Activated CD8-positive, alpha-beta T cell treated with anti-CD3 and anti-CD28 coated beads for 36 hours (primary cell): Measurements from ENCODE around the gene PTH1R. TPM values are rescaled to one million over a fixed set of nuclear protein-coding genes. Genes with fewer than 3 reads are reported as not detected.
A peak's percentile ranks its signal among the peaks of the same experiment; 100 is the strongest.
"Not testable (repeated sequence)": the region's sequence is repeated elsewhere in the genome, so short reads cannot be mapped to it uniquely, and the experiment has no call there.

ENCODE experiments used
- ATAC-seq: fragments of 200-7000 bp; cut with Tn5 transposase; one replicate; pipeline ENCODE4 v1.10.0; 2021; ENCODE audit warnings: mild to moderate bottlenecking, moderate library complexity
- CTCF ChIA-PET: fragments of 350-600 bp; sonication (Branson Sonifier 250); formaldehyde crosslinking; loops from one replicate; lab custom pipeline; 2021; ENCODE audit warnings: antibody characterized with exemption; lab: Charles Lee
- POLR2A ChIA-PET: fragments of 350-600 bp; sonication (Branson Sonifier 250); formaldehyde crosslinking; loops from one replicate; lab custom pipeline; 2021; ENCODE audit warnings: antibody characterized with exemption; lab: Charles Lee
- DNase-seq: peaks from one replicate; pipeline ENCODE4 v3.0.0-alpha.2; 2020
- H3K27ac Mint-ChIP-seq: one replicate; pipeline ENCODE4 v1.8.0; 2021; ENCODE audit warnings: mild to moderate bottlenecking, mixed read lengths
- H3K27me3 Mint-ChIP-seq: one replicate; pipeline ENCODE4 v1.8.0; 2021; ENCODE audit warnings: mixed read lengths
- H3K36me3 Mint-ChIP-seq: one replicate; pipeline ENCODE4 v1.8.0; 2021; ENCODE audit warnings: low read depth, mixed read lengths
- H3K4me1 Mint-ChIP-seq: one replicate; pipeline ENCODE4 v1.8.0; 2021; ENCODE audit warnings: low read depth, mixed read lengths
- H3K4me3 Mint-ChIP-seq: one replicate; pipeline ENCODE4 v1.8.0; 2021; ENCODE audit warnings: mild to moderate bottlenecking, moderate library complexity, mixed read lengths
- H3K9me3 Mint-ChIP-seq: one replicate; pipeline ENCODE4 v1.8.0; 2021; ENCODE audit warnings: mixed read lengths
- intact Hi-C: fragments of 100-400 bp; cut with micrococcal nuclease; formaldehyde crosslinking; loops from one replicate; pipeline ENCODE4 v1.10.0; 2022
- total RNA-seq, 2 experiments: library from RNA; stranded (reverse); gene quantifications; one replicate each; pipeline ENCODE4 v1.2.3, GENCODE V29; 2021
- TF ChIP-seq, protein P1 (sequence below): fragments of 200-600 bp; IDR thresholded peaks from one replicate; pipeline ENCODE4 v1.8.0; 2022; ENCODE audit warnings: antibody characterized with exemption, mild to moderate bottlenecking

PTH1R gene
- total RNA-seq, 2 experiments from 2014 or later = not detected

DNA sequence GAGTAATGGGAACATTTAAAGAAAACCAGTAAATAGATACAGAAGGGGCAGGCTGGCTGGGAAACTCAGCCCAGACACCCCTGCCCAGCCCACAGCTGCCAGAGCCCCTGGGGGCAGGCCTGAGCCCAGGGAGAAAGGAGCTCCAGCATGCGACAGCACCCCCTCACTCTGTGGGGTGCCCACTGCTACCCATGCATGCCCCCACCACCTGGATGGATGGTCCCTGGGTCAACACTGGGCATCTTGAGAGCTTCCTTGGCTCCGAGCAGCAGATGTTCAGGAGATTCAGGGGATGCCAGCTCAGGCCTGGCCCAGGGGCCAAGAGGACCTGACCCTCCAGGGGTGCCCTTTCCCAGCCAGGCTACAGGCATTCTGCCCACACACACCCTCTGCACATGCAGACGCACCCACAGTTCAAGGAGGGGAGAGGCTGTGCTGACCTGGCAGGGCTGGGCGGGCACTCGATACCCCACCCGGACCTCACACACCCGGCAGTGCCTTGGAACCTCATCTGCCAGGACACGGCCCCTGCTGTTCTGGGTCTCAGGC, 31.5 kb downstream of the PTH1R start:
- peaks cover 2% of the 10 kb centered on the region for H3K36me3 Mint-ChIP-seq
- DNase-seq (no peak), ATAC-seq (no peak)
- no peaks in the 10 kb centered on the region for H3K27me3 Mint-ChIP-seq
- peaks cover 14% of the 10 kb centered on the region for H3K4me1 Mint-ChIP-seq
- H3K9me3 Mint-ChIP-seq = no peaks in the 10 kb centered on the region
- POLR2A ChIA-PET = interaction anchor here (0.6 to 2.3 kb wide), 7 partner anchors 11 to 213 kb away, joined by 3 to 6 read pairs (median 3); no protein-coding TSS in a partner anchor
- no peak overlapping the region for H3K4me3 Mint-ChIP-seq
- no peak overlapping the region for H3K27ac Mint-ChIP-seq
- intact Hi-C loops = loop anchor here (2.0 kb wide), 1 partner anchor 42 kb away; no protein-coding TSS in a partner anchor
- CTCF ChIA-PET = interaction anchor here (0.6 to 1.8 kb wide), 32 partner anchors 9 to 420 kb away, joined by 3 to 13 read pairs (median 4); partner anchors contain the start of genes PRSS50 and TMIE
- TF ChIP-seq, protein P1, sequence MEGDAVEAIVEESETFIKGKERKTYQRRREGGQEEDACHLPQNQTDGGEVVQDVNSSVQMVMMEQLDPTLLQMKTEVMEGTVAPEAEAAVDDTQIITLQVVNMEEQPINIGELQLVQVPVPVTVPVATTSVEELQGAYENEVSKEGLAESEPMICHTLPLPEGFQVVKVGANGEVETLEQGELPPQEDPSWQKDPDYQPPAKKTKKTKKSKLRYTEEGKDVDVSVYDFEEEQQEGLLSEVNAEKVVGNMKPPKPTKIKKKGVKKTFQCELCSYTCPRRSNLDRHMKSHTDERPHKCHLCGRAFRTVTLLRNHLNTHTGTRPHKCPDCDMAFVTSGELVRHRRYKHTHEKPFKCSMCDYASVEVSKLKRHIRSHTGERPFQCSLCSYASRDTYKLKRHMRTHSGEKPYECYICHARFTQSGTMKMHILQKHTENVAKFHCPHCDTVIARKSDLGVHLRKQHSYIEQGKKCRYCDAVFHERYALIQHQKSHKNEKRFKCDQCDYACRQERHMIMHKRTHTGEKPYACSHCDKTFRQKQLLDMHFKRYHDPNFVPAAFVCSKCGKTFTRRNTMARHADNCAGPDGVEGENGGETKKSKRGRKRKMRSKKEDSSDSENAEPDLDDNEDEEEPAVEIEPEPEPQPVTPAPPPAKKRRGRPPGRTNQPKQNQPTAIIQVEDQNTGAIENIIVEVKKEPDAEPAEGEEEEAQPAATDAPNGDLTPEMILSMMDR = no peak

DNA sequence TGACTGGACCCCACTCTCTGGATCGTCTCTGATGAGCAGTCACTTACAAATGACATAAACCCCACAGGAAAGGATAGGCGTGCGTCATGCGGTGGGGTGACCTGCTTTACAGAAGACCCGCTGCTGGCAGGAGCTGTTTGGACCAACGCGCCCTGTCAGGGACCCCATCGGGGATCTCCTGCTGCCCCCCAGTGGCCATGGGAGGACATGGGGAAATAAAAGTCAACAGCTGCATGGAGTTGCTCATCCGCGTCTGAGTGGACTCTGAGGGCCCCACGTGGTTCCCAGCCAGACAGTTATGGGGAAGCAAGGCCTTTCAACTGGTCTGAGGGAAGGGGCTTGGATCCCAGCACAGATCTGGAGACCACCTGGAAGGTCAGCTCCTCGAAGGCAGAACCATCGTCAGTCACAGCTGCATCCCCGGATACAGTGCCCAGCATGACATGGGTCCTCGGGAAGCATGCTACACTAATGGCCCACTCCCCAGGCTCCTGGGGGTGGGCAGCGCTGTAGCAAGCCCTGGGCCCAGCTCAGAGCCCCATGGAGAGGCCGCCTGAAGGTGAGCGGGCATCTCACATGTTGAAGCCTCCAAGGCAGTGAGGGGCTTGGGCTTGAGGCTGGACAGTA, 32.1 kb downstream of the PTH1R start:
- DNase-seq (peak; percentile 95), ATAC-seq (peak; percentile 96)
- TF ChIP-seq, protein P1 = peak; percentile 81
- POLR2A ChIA-PET = interaction anchor here (0.6 to 2.3 kb wide), 8 partner anchors 9 to 214 kb away, joined by 3 to 6 read pairs (median 3); no protein-coding TSS in a partner anchor
- no peak overlapping the region for H3K4me3 Mint-ChIP-seq
- no peaks in the 10 kb centered on the region for H3K9me3 Mint-ChIP-seq
- H3K36me3 Mint-ChIP-seq = peaks cover 2% of the 10 kb centered on the region
- peaks cover 16% of the 10 kb centered on the region for H3K4me1 Mint-ChIP-seq
- CTCF ChIA-PET = interaction anchor here (0.6 to 1.8 kb wide), 39 partner anchors 10 to 421 kb away, joined by 3 to 13 read pairs (median 4); partner anchors contain the start of genes PRSS50 and TMIE
- no peaks in the 10 kb centered on the region for H3K27me3 Mint-ChIP-seq
- no peak overlapping the region for H3K27ac Mint-ChIP-seq
- intact Hi-C loops = loop anchor here (2.0 kb wide), 1 partner anchor 43 kb away; no protein-coding TSS in a partner anchor

DNA sequence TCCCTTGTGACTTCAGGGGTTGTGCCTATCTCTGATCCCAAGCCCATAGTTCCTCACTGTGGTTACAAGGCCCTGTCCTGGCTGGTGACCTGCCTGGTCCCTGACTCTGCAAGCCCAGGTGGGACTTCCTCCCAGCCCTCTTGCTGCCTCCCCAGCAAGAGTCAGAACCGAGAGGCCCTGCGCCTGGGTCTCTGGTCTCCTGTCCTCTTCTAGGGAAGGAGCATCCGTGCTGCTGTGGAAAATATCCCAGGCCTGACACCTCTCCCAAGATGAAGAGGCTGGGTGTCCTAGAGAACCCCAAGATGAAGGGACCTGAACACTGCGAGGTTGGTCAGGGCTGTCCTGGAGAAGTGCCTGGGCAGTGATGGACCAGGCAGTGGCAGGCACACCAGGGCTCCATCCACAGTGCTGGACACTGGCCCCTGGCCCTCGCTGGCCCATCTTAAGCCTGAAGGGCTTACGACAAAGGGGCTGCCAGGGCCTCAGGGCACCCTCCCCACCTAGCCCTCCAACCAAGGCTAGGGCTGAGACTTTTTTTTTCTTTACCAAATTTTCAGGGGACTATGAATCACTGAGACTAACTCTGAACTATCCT, 32.7 kb downstream of the PTH1R start:
- ChIA-PET CTCF (interaction anchor here (0.6 to 1.8 kb wide), 38 partner anchors 9 to 422 kb away, joined by 3 to 13 read pairs (median 4); partner anchors contain the start of genes PRSS50 and TMIE), POLR2A (interaction anchor here (0.8 to 2.3 kb wide), 6 partner anchors 8 to 215 kb away, joined by 3 to 6 read pairs (median 4); no protein-coding TSS in a partner anchor)
- Mint-ChIP-seq H3K9me3 (no peaks in the 10 kb centered on the region), H3K36me3 (peaks cover 4% of the 10 kb centered on the region), H3K27ac (no peak overlapping the region), H3K4me3 (no peak overlapping the region), H3K4me1 (peaks cover 18% of the 10 kb centered on the region), H3K27me3 (no peaks in the 10 kb centered on the region)
- TF ChIP-seq, protein P1 = no peak
- intact Hi-C loops = no loop called here
- DNase-seq (no peak), ATAC-seq (no peak)

DNA sequence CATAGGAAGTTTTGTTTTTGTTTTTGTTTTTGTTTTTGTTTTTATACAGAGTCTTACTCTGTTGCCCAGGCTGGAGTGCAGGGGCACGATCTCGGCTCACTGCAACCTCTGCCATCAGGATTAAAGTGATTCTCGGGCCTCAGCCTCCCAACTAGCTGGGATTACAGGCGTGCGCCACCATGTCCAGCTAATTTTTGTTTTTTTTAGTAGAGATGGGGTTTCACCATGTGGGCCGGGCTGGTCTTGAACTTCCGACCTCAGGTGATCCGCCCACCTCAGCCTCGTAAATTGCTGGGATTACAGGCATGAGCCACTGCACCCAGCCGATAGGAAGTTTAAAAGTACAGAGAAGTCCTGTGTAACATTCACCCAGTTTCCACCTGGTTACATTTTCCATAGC, 33.4 kb downstream of the PTH1R start:
- H3K27me3 Mint-ChIP-seq, H3K9me3 Mint-ChIP-seq, H3K27ac Mint-ChIP-seq, H3K4me3 Mint-ChIP-seq, H3K36me3 Mint-ChIP-seq, DNase-seq, intact Hi-C loops, ATAC-seq: not testable (repeated sequence)
- POLR2A ChIA-PET = interaction anchor here (0.6 kb wide), 1 partner anchor 77 kb away, joined by 3 read pairs; no protein-coding TSS in a partner anchor
- CTCF ChIA-PET = interaction anchor here (1.0 kb wide), 1 partner anchor 37 kb away, joined by 3 read pairs; no protein-coding TSS in a partner anchor
- peaks cover 25% of the 10 kb centered on the region for H3K4me1 Mint-ChIP-seq

DNA sequence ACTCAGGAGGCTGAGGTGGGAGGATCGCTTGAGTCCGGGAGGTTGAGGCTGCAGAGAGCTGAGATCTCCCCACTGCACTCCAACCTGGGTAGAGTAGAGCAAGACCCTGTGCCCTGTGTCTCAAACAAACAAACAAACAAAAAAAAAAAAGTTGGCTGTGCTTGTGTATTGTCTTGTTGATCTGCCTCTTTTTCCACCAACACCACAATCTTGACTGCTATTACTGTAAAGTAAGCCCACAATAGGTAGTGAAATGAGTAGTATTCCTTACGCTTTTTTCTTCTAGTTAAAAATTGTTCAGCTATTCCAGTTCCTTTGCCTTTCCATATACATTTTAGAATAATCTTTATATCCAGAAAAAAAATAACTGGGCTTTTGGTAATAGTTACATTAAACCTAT, 35.5 kb downstream of the PTH1R start:
- POLR2A ChIA-PET = interaction anchor here (0.6 to 1.3 kb wide), 2 partner anchors 34 to 411 kb away, joined by 4 to 5 read pairs; no protein-coding TSS in a partner anchor

More for the DNA sequence above, 35.5 kb downstream of the PTH1R start:
- Mint-ChIP-seq H3K27me3 (no peaks in the 10 kb centered on the region), H3K4me1 (peaks cover 33% of the 10 kb centered on the region), H3K4me3 (no peak overlapping the region), H3K9me3 (peaks cover 3% of the 10 kb centered on the region), H3K36me3 (peaks cover 27% of the 10 kb centered on the region), H3K27ac (no peak overlapping the region)
- CTCF ChIA-PET = interaction anchor here (1.5 to 1.6 kb wide), 3 partner anchors 10 to 85 kb away, joined by 3 to 5 read pairs (median 5); no protein-coding TSS in a partner anchor
- intact Hi-C loops = no loop called here
- DNase-seq (no peak), ATAC-seq (no peak)
- TF ChIP-seq, protein P1 = no peak
